ENCODE measurements around the gene PODXL2.
"Not testable (repeated sequence)": the region's sequence is repeated elsewhere in the genome, so short reads cannot be mapped to it uniquely, and the experiment has no call there.

PODXL2 gene

DNA sequence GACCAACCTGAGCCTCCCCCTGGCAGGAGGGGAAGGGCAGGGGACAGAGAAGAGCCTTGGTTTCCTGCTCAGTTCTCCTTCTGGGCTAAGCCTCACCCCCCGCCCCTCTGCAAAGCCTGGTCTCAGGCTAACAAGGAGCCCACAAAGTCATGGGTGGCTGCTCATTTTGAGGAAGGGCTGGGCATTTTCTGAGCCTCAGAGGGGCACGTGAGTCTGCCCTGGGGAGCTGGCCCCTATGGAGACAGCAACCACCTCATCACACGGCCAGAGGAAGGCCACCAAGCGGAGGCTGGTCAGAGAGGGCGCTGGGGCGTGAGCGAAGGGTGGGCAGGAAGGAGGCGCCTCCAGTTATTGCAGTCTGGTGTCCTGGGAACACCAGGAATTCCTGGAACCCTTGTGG, 62.5 kb downstream of the PODXL2 start:
- DNase-seq (ENCODE audit: low read depth) = no peak

DNA sequence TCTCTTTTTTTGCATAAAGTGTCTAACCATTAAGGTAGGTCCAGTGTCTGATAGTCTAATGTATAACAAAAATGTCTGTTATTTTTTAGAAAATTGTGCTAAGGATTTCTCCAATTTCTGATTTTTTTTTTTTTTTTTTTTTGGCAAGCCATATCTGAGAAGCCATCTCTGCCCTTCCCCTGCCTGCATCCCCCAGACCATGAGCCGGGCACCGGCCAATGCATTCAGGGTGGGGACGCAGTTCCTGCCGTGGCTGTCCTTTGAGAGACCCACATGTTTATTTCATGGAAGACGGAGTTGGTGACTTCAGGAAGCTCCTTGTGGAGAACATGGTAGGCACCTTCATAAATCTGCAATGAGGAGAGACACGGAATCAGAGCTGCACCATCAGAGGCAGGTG, 63.0 kb downstream of the PODXL2 start:
- no peak for DNase-seq (ENCODE audit: low read depth)

DNA sequence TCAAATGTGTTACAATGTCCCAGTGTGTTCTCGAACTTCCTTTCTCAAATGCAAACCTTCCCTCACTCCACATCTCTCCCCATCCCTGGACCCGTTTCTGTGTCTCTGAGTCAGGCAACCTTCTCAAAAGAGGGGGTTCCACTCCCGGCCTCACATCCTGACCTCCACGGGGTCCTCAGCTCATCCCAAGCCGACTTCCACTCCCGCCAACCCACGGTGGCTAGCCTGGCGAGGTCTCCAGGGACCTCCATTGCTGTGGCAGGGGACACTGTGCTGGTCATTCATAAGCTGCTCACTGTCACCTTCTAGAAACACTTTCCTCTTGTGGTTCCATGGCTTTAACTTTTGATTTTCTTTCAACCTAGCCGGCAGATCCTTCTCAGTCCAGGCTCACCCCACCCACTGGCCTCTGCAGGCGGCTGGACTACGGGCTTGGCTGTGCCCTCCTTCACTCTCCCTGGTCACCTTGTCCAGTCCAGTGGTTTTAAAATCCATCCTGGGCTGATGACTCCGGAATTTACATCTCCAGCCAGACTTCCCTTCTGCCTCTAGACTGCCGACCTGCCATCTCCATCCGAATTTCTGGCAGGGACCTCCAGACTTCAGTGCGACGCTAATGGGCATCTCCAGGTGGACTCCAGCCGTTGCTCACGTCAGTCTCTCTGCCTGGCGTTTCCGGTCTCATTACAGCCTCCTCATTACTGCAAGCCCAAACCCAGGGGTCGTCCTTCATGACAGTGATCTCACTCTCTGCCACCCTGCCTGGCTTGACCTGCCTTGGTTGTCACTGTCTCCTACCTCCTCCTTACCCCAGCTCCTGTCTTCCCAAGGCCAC, 63.7 kb downstream of the PODXL2 start:
- DNase-seq (ENCODE audit: low read depth) = no peak

DNA sequence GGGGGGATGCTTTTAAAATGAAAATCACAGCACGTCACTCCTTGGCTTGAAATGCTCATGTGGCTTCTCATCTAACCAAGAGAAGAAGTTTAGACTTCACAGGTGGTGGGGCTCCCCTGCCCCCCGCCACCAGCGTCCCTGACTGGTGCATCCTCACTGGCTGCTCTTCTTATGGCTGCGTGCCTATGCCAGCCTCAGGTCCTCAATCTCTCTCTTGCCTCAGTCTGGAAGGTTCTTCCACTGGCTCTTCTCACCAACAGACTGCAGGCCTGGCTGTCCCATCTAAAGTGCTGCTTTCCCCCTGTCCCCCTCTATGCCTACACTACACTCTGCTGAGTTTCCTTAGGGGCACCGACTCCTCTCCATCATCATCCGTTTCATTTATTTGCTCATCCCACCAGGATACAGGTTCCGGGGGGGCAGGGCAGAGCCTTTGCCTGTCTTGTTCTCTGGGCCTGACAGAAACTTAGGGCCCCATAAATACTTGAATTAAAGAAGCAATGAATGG, 64.4 kb downstream of the PODXL2 start:
- DNase-seq (ENCODE audit: low read depth) = no peak

DNA sequence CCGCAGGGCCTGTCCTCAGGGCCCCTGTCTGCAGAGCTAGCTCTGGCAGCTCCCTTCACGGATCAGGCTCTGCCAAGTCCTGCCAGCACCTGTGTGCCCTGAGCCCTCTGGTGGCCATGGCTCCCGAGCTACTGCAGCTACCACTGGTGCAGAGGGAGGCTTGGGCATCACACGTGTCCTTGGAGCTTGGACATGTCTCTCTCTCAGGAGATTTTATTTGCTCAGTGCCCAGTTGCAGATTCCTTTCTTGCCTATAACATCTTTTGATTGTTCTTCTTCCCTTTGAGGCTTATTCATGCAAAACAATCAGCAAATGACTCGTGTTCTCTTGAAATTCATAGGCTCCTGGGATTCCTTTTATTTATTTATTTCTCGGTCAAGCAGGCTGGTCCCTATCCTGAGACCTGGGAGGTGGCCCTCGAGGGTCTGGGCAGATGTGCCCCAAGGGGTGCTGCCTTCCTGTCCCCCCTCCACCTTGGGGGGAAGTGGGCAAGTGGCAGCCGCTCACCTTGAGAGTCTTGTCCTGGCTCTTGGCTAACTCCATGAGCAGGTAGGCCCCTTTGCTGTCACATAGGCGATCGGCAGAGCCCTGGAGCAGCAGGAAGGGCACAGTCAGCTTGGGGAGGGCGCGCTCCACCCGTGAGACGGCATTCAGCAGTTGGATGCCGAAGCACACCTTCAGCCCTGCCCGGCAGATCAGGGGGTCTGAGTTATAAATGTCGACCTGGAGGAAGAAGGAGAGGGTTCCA, 65.7 kb downstream of the PODXL2 start:
- no peak for DNase-seq (ENCODE audit: low read depth)

DNA sequence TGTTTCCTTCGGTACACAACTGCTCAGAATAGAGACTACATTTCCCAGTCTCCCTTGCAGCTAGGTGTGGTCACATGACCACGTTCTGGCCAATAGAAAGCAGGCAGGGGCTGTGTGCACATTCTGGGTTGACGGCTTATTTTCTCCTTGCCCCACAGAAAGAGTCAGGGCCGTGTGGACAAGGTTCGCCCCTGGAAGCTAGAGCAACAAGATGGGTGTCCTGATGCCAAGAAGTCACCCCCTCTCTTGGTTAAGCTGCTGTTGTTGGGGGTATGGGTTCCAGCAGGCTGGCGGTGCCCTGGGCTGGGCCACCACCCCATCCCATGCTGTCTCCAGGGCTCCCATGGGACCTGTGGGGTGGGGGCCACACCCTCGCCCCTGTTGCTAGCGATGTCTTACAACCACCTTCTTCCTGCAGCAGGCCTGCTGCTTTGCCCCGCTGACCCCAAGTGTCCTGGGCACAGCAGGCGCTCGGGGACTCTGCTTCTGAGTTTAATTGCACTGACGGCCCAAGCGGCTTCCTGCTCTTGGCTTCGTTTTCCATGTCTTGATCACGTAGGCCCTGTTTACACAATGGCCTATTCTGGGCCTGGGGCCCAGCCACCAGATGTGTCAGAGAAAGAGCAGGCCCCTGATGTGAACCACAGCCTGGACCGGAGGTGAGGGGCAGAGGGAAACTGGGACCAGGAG, 68.7 kb downstream of the PODXL2 start:
- DNase-seq (ENCODE audit: low read depth) = peak; percentile 68

DNA sequence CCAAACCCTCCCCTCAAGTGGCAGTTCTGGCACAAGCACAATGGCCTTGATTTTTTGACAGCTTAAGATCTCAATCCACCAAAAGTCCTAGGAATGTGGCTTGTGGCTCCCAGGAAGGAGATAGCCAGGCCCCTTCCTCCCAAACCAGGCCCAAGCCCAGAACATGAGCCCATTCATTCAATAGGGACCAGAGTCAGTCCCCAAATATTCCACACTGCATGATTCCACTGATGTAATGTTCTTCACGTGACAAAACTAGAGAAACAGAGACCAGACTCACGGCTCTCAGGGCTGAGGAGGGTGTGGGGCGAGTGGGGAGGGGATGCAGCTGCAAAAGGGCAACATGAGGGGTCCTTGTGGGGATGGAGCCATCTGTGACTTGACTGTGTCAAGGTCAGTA, 69.3 kb downstream of the PODXL2 start:
- DNase-seq (ENCODE audit: low read depth) = no peak

DNA sequence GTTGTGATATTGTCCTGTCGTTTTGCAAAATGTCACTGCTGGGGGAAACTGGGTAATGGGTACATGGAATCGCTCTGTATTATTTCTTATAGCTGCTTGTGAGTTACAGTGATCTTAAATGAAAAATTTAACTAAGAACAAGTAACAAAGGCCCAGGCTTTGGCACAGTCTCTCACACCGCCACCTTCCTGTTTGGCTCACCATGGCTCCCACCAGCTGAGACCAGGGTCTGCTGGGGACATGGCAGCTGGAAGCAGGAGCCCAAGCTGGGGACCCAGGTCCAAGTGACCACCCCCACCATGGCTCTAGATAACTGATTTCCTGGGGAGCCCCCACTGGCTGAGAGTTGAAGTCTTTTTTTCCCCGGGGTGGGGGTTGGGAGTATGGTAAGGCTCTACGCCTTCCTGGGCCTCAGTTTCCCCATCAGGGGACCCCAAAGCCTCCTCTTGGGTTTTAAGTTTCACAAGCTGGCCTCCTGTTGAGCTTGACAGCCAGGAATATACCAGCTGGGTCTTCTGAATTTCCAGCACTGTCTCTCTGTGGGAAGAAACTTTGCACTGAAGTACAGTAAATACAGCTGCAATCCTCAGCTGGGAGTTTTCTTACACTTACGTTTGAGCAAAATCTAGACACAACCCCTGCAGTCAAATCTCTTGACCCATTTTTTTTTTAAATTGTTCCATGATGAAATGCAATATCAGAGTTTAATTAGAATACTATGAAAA, 69.9 kb downstream of the PODXL2 start:
- DNase-seq (ENCODE audit: low read depth) = no peak

DNA sequence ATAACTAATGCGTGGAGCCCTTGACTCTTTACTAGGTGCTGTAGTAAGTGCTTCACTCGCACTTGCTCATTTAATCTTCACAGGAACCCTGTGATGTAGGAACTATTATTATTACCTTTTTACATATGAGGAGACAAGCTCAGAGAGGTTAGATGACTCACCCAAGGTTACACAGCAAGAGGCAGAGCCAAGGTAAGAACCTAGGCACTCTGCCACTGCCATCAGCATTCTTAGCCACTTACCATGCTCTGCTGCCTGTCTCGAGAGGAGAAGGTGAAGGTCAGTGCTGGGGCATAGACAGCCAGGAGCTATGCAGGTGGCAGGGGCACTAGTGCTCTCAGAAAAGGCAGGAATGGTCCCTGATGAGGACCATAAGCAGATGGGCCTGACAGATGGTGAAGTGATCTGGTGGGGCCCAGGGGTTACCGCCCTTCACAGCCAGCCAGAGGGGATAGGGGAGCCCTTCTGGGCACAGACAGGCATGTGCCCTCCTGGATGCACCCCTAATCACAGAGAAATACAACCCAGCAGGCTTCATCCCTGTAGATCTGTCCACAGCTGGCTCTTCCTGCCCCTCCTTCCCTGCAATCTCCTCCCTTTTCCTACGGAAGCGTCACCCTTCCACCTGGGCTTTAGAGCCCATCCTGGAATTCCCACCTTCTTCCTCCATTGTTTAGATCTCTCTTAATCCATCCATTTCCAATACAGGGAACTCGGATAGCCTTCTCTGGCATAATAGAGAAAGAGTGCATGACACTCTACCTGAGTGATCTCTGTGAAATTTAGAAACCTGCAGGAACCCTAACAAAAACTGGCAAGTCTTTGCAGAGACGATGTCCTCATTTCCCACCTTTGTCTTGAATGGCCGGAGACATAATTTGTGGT, 70.7 kb downstream of the PODXL2 start:
- no peak for DNase-seq (ENCODE audit: low read depth)

DNA sequence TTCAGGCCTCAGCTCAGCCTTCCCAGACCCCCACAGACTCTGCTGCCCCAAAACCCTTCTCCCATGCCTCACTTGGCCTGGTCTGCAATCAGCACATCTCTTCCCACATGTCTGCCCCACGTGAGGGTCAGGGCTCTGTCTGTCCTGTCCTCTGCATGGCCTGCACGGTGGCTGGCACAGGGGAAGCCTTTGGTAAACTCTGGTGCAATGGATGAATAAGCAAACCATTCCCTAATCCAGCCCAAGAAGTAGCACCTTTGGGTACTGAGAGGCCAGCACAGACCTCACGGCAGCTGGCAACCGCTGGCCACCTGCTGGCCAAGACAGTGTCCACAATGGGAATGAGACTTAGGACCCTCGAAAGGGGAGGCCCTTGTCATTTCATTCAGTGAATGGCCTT, 71.4 kb downstream of the PODXL2 start:
- DNase-seq (ENCODE audit: low read depth) = no peak

DNA sequence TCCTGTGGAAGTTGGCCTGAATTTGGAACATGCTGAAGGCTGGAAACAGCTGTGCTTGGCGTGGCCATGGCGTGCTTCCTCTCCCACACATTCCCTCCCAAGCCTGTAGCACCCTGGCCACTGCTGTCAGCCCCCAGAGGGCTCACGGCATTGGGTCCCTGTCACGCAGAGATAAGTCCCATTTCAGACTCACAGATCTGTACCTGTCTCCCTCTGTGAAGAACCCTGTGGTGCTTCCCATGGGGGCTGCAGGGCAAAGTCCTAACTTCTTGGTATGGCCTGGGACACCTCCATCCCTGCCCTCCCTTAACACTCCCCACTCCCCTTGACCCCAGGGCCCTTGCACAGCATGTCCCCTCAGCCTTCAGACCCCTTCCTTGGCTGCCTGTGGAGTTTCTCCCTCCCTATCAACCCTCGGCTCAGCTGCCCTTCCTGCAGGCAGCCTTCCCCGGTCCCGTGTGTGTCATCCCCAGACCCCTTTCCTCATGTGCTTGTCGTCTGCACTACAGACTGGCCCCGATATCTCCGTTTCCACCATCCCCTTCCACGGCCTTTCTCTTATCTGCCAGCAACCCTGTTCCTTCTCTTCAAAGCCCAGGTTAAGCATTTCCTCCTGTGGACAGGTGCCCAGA, 72.4 kb downstream of the PODXL2 start:
- no peak for DNase-seq (ENCODE audit: low read depth)

DNA sequence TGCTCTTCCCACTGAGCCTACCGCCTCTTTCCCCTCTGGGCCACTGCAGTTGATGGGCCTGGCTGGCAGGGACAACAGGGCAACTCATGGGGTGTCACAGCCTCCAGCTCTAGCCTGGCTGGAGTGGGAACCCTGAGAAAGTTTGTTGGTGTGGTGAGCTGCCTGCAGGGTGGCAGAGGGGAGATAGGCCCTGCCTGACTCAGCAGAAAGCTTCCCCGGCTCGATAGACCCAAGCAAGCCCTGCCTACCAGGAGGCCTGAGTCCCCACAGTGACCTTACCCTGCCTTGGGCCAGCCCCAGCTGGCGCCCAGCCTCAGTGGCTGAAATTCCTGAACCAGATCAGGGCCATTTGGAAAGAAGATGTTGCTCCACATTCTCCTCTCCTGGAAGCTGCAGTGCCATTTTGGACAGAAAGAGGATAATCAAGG, 73.2 kb downstream of the PODXL2 start:
- no peak for DNase-seq (ENCODE audit: low read depth)

DNA sequence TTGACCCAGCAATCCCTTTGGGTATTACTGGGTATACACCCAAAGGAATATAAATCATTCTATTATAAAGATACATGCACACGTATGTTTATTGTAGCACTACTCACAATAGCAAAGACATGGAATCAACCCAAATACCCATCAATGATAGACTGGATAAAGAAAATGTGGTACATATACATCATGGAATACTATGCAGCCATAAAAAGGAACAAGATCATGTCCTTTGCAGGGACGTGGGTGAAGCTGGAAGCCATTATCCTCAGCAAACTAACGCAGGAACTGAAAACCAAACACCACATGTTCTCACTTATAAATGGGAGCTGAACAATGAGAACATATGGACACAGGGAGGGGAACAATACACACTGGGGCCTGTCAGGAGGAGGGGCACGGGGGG, 75.9 kb downstream of the PODXL2 start:
- DNase-seq (ENCODE audit: low read depth) = not testable (repeated sequence)

DNA sequence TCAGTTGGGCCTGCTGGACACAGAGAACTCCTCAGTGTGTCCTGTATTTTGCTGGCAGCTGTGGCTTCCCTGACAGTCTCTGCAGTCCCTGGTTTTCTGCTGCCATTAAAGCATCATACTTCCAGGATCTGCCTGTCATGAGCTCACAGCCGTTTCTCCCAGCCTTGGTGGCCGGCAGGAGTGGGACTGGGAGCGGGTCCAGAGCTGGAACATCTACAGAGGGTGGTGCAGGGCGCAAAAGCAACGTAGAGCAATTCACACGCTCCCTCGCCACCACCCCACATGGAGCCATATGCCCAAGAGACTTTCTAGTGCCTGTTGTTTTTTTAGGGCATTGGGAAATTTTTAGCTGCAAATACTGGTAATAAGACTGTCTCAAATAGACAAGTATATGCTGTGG, 77.3 kb downstream of the PODXL2 start:
- no peak for DNase-seq (ENCODE audit: low read depth)

DNA sequence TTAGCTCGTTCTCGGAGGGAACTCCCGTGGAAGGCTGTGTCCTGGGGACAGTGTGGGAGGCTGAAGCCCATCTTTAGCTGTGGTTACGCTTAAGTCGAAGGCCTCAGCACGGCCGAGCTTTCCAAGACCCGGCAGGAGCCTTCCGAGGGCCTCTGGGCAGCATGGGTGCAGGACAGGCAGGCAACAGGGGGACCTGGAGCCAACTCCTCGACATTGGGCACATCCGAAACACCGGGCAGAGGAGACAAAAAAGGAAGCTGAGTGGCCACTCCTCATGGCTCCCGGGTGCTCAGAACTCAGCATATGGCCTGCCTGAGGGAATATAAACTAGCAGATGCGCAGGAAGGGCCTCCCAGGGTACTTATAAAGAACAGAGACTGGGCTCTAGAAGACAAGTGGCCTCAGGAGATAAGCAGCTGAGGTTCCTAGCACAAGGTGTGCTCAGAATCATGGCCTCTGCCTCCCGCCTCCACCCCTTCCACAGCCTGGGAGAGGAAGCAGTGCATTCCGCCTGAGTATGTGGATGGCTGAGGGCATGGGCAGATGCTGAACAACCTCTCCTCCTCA, 77.9 kb downstream of the PODXL2 start:
- no peak for DNase-seq (ENCODE audit: low read depth)

DNA sequence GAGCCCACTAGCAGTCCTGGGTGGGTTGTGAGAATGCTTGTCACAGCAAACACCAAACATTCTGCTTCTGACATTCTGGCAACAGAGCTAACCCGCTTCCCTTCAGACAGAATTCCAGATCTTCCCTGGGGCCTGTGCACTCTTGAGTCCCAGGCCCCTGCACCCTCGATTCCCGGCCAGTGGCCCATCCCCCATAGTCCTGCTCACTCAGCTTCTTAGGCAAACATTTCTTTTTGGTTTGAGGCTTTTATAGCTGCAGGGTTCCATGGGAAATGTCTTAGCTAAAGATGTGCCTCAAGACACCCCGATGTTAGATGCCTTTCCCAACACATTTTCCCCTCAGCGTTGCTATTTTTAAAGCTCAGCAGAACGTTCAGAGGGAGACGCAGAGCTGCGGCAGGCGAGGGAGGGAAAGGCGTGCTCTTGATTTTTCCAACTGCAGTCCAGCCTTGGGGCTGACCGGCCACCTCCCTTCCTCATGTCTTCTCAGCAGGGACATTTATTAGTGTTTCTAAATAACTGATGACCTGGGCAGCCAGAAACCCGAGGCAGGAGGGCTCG, 78.9 kb downstream of the PODXL2 start:
- no peak for DNase-seq (ENCODE audit: low read depth)

DNA sequence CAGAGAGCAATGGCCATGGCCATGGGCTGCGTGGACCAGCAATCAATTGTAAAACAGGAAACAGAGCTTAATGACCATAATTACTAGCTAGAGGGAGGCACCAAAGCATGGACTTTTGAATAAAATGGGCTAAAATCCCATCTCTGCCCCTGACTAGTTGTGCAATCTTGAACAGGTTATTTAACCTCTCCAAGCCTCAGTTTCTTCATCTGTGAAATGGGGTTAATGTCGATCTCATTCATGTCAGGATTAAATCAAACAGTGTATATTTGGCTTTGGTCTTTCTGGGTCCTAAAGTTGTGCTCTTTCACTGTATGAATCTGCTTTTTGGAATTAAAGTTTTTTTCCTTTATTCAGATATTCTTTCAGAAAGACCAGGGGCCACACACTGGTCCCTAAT, 79.9 kb downstream of the PODXL2 start:
- DNase-seq (ENCODE audit: low read depth) = no peak

DNA sequence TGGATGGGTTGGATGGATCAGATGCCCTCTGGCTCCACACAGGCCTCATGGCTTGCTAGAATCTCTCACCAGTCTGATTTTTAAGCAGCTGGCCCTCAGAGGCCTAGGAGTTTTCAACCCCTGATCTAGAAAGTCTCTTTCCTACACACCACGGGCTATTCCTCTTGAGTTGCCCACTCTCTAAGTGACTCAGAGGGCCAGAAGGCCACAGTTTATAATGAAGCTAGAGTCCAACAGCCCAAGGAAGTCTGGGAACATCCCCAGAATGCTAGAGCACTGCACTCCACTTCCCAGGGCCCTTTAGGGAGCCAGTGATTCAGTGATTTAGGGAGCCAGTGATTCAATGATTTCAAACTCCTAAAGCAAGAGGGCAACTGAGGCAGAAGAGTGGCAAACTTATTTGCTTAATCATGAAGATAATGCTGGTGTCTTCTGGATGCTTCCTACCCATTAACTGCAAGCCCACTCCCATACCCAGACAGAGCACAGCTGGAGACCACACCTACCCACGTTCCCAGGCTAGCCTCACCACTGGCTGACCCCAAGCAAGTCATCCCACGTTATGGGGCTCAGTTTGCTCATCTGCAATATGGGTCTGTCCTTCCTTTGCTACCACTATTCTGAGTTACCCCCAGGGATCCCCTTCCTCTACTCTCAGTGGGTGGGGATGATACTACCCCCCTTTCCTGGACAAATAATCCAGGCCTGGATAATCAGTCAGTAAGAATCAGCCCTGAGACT, 80.5 kb downstream of the PODXL2 start:
- no peak for DNase-seq (ENCODE audit: low read depth)

All from GM04504 (cell line).